PC-3 (cell line): ENCODE measurements around the gene TLR8.

Source experiments
- CTCF ChIP-seq: fragments of 300-600 bp; sonication (generic); conservative IDR thresholded peaks from 2 replicates; pipeline ENCODE4 v1.5.1; 2017; ENCODE audit warnings: antibody characterized with exemption, low read depth, mild to moderate bottlenecking, low read length
- EZH2 ChIP-seq: fragments of 300-600 bp; sonication (generic); IDR thresholded peaks from one replicate; pipeline ENCODE4 v1.6.1; 2017; ENCODE audit warnings: antibody characterized with exemption, mild to moderate bottlenecking, low read length; ENCODE audit not compliant: unreplicated experiment

- no peak for TF ChIP-seq CTCF
- TF ChIP-seq EZH2 = no peak
These were observed 61.5 kb downstream of the TLR8 start for GRCh38 chrX:12967711-12968465.
